Keratinocyte (primary cell): ENCODE data around the gene TBC1D16. TPM values are rescaled to one million over a fixed set of nuclear protein-coding genes. Genes with fewer than 3 reads are reported as not detected.

Source experiments
- DNase-seq: peaks from one replicate; pipeline ENCODE4 v3.0.0-alpha.2; 2011; ENCODE audit warnings: low read depth, missing footprints, low spot score
- FAIRE-seq: peaks from 2 replicates; lab custom pipeline; 2011; peaks lifted over from hg19 to GRCh38; lab: Jason Lieb, UNC
- H2AFZ ChIP-seq: 2 replicates; pipeline ENCODE4 v1.6.0; 2012; ENCODE audit warnings: low read length, control low read depth, inconsistent platforms; ENCODE audit not compliant: control insufficient read depth
- H3K27ac ChIP-seq: 2 replicates; pipeline ENCODE4 v1.5.1; 2011; ENCODE audit warnings: low read length; ENCODE audit not compliant: control insufficient read depth, insufficient read depth
- H3K27me3 ChIP-seq: 3 replicates; pipeline ENCODE4 v1.6.0; 2011; ENCODE audit warnings: low read length; ENCODE audit not compliant: control insufficient read depth, insufficient read depth; ENCODE audit errors: extremely low read depth
- H3K36me3 ChIP-seq, 2 experiments: 2 replicates in 1 of 2; 3 replicates in 1 of 2; pipeline ENCODE4 v1.5.1; 2011; ENCODE audit warnings: low read length in 2 of 2, mild to moderate bottlenecking in 1 of 2; ENCODE audit not compliant: control insufficient read depth in 2 of 2, insufficient read depth in 2 of 2; ENCODE audit errors: extremely low read depth in 1 of 2
- H3K4me1 ChIP-seq: 3 replicates; pipeline ENCODE4 v1.5.1; 2011; ENCODE audit warnings: low read length; ENCODE audit not compliant: control insufficient read depth, insufficient read depth; ENCODE audit errors: extremely low read depth
- H3K4me2 ChIP-seq: 3 replicates; pipeline ENCODE4 v1.6.0; 2011; ENCODE audit warnings: low read depth, low read length; ENCODE audit not compliant: control insufficient read depth, insufficient read depth; ENCODE audit errors: extremely low read depth
- H3K4me3 ChIP-seq, 3 experiments: fragments of 200-600 bp in 1 of 3; sonication (generic) in 1 of 3; 2 replicates in 2 of 3; 3 replicates in 1 of 3; pipeline ENCODE4 v1.5.1; 2011 to 2016; ENCODE audit warnings: low read length in 3 of 3, mild to moderate bottlenecking in 3 of 3, control low read depth in 2 of 3, inconsistent platforms in 1 of 3, low read depth in 1 of 3, mixed read lengths in 1 of 3, mixed run types in 1 of 3, moderate library complexity in 1 of 3; ENCODE audit not compliant: control insufficient read depth in 2 of 3, insufficient read depth in 2 of 3; ENCODE audit errors: extremely low read depth in 1 of 3
- H3K79me2 ChIP-seq: 2 replicates; pipeline ENCODE4 v1.6.0; 2012; ENCODE audit warnings: low read length; ENCODE audit not compliant: control insufficient read depth, insufficient read depth
- H3K9ac ChIP-seq: 3 replicates; pipeline ENCODE4 v1.6.0; 2011; ENCODE audit warnings: low read length; ENCODE audit not compliant: control insufficient read depth, insufficient read depth; ENCODE audit errors: extremely low read depth
- H3K9me1 ChIP-seq: 3 replicates; pipeline ENCODE4 v1.6.0; 2011; ENCODE audit warnings: low read length; ENCODE audit not compliant: control insufficient read depth, insufficient read depth; ENCODE audit errors: extremely low read depth
- H3K9me3 ChIP-seq: 2 replicates; pipeline ENCODE4 v1.5.1; 2012; ENCODE audit warnings: low read depth, low read length; ENCODE audit not compliant: control insufficient read depth
- H4K20me1 ChIP-seq: 3 replicates; pipeline ENCODE4 v1.6.0; 2011; ENCODE audit warnings: low read length; ENCODE audit not compliant: control insufficient read depth, insufficient read depth; ENCODE audit errors: extremely low read depth
- EZH2 ChIP-seq: IDR thresholded peaks from one replicate; pipeline ENCODE4 v1.6.1; 2012; ENCODE audit warnings: inconsistent platforms, mild to moderate bottlenecking, low read length, moderate library complexity
- dilution Hi-C: fragments of 300-500 bp; cut with MboI; formaldehyde crosslinking; loops from one replicate; pipeline ENCODE4 v1.7.0; 2020; ENCODE audit warnings: low sequenced_read_pairs; ENCODE audit not compliant: extremely low pct_ligation_motif_present
- polyA plus RNA-seq, 5 experiments: library from polyadenylated mRNA; depleted of rRNA in 3 of 5; stranded (reverse) in 3 of 5; stranded (forward) in 1 of 5; unstranded in 1 of 5; fragments of >200 nt; gene quantifications; 1 replicate in 1 of 5; 2 replicates in 3 of 5; 3 replicates in 1 of 5; pipeline versions ENCODE4 v1.2.1 to v1.2.3, GENCODE V29; 2011 to 2012; ENCODE audit warnings: missing spikeins in 2 of 5, low read depth in 1 of 5, low replicate concordance in 1 of 5
- TF ChIP-seq, protein P1 (sequence below), 3 experiments: IDR thresholded peaks in 1 of 3; conservative IDR thresholded peaks in 1 of 3; optimal IDR thresholded peaks in 1 of 3; 2 replicates in 2 of 3; 3 replicates in 1 of 3; pipeline versions ENCODE3 to v1.5.1; 2011; ENCODE audit warnings: low read length in 3 of 3, mild to moderate bottlenecking in 3 of 3, moderate library complexity in 2 of 3, control low read depth in 1 of 3, inconsistent platforms in 1 of 3; ENCODE audit not compliant: insufficient read depth in 2 of 3; ENCODE audit errors: extremely low read depth in 1 of 3

The TBC1D16 gene
- polyA plus RNA-seq, 1 donor (not counting 4 experiments of a cell fraction or from before 2014, with no cell fraction given) = 8.6 TPM

DNA sequence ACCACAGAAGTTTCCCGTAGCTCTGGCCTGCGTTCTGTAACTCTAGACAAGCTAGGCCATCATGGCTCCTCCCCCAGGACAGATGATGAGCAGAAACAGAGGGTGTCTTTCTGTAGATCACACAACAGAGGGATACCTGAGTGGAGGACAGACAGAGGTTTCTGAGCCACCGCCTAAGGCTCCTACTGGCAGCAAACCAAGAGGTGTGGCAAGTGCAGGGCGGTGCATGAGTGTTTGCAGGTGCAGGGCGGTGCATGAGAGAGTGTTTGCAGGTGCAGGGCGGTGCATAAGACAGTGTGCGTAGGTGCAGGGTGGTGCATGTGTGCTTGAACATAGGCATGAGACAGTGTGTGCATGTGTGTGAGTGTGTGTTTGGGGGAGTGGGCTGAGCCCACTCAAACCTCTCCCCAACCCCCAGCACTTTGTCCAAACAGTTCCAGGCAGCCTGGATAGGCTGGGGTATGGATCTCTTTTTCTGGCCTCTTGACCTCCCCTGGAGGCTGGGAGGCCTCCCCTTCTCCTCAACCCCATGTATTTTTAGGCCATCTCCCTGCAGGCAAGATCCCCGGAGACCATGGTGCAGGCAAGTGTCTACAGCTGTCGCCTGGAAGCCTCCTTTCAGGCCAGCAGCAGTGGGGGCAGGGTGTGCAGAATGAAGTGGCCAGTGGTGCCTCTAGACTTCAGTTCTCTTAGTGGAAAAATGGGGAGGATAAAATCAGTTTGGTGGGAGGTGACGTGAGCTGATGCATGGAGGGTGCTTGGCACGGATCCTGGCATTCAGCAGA is 143.0 kb downstream of the TBC1D16 start:
- Histone ChIP-seq H3K79me2 (no peaks in the 10 kb centered on the region), H3K4me3 (no peak overlapping the region), H3K4me2 (no peak overlapping the region), H3K27me3 (peaks cover 41% of the 10 kb centered on the region), H3K9me3 (no peaks in the 10 kb centered on the region), H3K9me1 (no peaks in the 10 kb centered on the region), H3K9ac (no peak overlapping the region), H3K36me3 (no peaks in the 10 kb centered on the region), H4K20me1 (no peaks in the 10 kb centered on the region), H3K4me1 (no peaks in the 10 kb centered on the region), H3K27ac (no peak overlapping the region), H2AFZ (no peak overlapping the region)
- no peak for TF ChIP-seq EZH2
- TF ChIP-seq, protein P1, sequence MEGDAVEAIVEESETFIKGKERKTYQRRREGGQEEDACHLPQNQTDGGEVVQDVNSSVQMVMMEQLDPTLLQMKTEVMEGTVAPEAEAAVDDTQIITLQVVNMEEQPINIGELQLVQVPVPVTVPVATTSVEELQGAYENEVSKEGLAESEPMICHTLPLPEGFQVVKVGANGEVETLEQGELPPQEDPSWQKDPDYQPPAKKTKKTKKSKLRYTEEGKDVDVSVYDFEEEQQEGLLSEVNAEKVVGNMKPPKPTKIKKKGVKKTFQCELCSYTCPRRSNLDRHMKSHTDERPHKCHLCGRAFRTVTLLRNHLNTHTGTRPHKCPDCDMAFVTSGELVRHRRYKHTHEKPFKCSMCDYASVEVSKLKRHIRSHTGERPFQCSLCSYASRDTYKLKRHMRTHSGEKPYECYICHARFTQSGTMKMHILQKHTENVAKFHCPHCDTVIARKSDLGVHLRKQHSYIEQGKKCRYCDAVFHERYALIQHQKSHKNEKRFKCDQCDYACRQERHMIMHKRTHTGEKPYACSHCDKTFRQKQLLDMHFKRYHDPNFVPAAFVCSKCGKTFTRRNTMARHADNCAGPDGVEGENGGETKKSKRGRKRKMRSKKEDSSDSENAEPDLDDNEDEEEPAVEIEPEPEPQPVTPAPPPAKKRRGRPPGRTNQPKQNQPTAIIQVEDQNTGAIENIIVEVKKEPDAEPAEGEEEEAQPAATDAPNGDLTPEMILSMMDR (optimal IDR thresholded peaks at IDR 0.05 in 1 of 3, IDR thresholded peaks at IDR 0.05 in 1 of 3, conservative IDR thresholded peaks at IDR 0.05 in 1 of 3; ENCODE audit: extremely low read depth in 1 of 3, insufficient read depth in 2 of 3, low read length in 3 of 3) = no peak
- dilution Hi-C loops = no loop called here
- no peak for FAIRE-seq
- no peak for DNase-seq

DNA sequence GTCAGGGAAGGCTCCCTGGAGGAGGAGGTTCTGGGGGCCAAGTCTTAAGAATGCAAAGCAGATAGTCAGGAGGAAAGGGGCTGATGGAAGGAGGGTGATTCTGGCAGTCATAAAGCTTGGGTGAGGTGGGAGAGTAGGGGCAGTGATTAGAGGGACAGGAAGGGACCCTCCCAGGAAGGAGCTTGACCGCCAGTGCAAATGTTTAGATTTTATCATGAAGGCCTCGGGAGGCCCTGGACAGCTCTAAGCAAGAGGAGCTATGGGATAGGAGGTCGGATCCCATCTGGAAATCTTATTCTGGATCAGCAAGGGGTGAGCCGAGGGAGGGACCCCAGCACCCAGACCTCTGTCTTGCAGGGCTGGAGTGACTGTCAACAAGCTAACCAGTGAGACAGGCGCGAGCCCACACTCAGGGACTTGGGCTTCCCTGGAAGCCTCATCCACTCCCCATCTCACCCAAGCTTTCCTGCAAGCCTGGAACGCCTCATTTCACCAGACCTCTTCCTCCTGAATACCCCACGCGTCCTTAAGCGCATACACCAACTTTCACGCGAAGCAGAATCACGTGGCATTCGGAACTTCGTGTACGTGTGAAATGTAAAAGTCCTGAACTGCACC is 144.4 kb downstream of the TBC1D16 start:
- no peak for DNase-seq
- dilution Hi-C loops = no loop called here
- Histone ChIP-seq H3K9me1 (no peaks in the 10 kb centered on the region), H3K4me2 (no peak overlapping the region), H3K9ac (no peak overlapping the region), H3K4me1 (no peaks in the 10 kb centered on the region), H3K36me3 (no peaks in the 10 kb centered on the region), H3K27ac (no peak overlapping the region), H3K4me3 (no peak overlapping the region), H2AFZ (no peak overlapping the region), H3K79me2 (no peaks in the 10 kb centered on the region), H3K9me3 (no peaks in the 10 kb centered on the region), H3K27me3 (peaks cover 39% of the 10 kb centered on the region), H4K20me1 (no peaks in the 10 kb centered on the region)
- no peak for FAIRE-seq
- TF ChIP-seq, protein P1 (optimal IDR thresholded peaks at IDR 0.05 in 1 of 3, IDR thresholded peaks at IDR 0.05 in 1 of 3, conservative IDR thresholded peaks at IDR 0.05 in 1 of 3; ENCODE audit: extremely low read depth in 1 of 3, insufficient read depth in 2 of 3, low read length in 3 of 3) = no peak
- TF ChIP-seq EZH2 = no peak
